ENCODE measurements around the gene MTIF3.
"Not testable (repeated sequence)": the region's sequence is repeated elsewhere in the genome, so short reads cannot be mapped to it uniquely, and the experiment has no call there.

MTIF3 gene

GRCh38 chr13:27411341-27411740 lies 39.0 kb downstream of the MTIF3 start:
- DNase-seq (ENCODE audit: low read depth), result no peak

- no peak for DNase-seq (ENCODE audit: low read depth)
Measured at GRCh38 chr13:27409013-27409412, 41.4 kb downstream of the MTIF3 start.

- no peak for DNase-seq (ENCODE audit: low read depth)
Measured at GRCh38 chr13:27408074-27408473, 42.3 kb downstream of the MTIF3 start.

- DNase-seq (ENCODE audit: low read depth), result no peak
Measured at GRCh38 chr13:27406178-27406939, 44.0 kb downstream of the MTIF3 start.

- no peak for DNase-seq (ENCODE audit: low read depth)
Measured at GRCh38 chr13:27405546-27406134, 44.7 kb downstream of the MTIF3 start.

- DNase-seq (ENCODE audit: low read depth), result no peak
Measured at GRCh38 chr13:27404680-27405079, 45.7 kb downstream of the MTIF3 start.

- DNase-seq (ENCODE audit: low read depth), result no peak
Measured at GRCh38 chr13:27403727-27404385, 46.5 kb downstream of the MTIF3 start.

- DNase-seq (ENCODE audit: low read depth), result no peak
Measured at GRCh38 chr13:27403203-27403678, 47.1 kb downstream of the MTIF3 start.

- no peak for DNase-seq (ENCODE audit: low read depth)
Measured at GRCh38 chr13:27401210-27401609, 49.2 kb downstream of the MTIF3 start.

GRCh38 chr13:27400405-27400804 lies 50.0 kb downstream of the MTIF3 start:
- DNase-seq (ENCODE audit: low read depth), result not testable (repeated sequence)

- DNase-seq (ENCODE audit: low read depth), result no peak
Measured at GRCh38 chr13:27398360-27398759, 52.0 kb downstream of the MTIF3 start.

- no peak for DNase-seq (ENCODE audit: low read depth)
Measured at GRCh38 chr13:27396252-27396846, 54.0 kb downstream of the MTIF3 start.

GRCh38 chr13:27395007-27395510 lies 55.3 kb downstream of the MTIF3 start:
- no peak for DNase-seq (ENCODE audit: low read depth)

- DNase-seq (ENCODE audit: low read depth), result no peak
Measured at GRCh38 chr13:27393101-27393500, 57.3 kb downstream of the MTIF3 start.

- no peak for DNase-seq (ENCODE audit: low read depth)
Measured at GRCh38 chr13:27391471-27391870, 58.9 kb downstream of the MTIF3 start.

- DNase-seq (ENCODE audit: low read depth), result no peak
Measured at GRCh38 chr13:27389891-27390290, 60.5 kb downstream of the MTIF3 start.

- DNase-seq (ENCODE audit: low read depth), result no peak
Measured at GRCh38 chr13:27388241-27388640, 62.1 kb downstream of the MTIF3 start.
